Temporal lobe (tissue), 2 donors: ENCODE measurements around the gene NLRP5. TPM values are rescaled to one million over a fixed set of nuclear protein-coding genes. Genes with fewer than 3 reads are reported as not detected.

Experiments
- small RNA-seq: library from RNA; depleted of rRNA; stranded (forward); fragments of <200 nt; gene quantifications from one replicate; pipeline ENCODE3, GENCODE V24; 2014; ENCODE audit warnings: low replicate concordance
- total RNA-seq: library from RNA; depleted of rRNA; stranded (reverse); fragments of >200 nt; gene quantifications from one replicate; pipeline ENCODE4 v1.2.3, GENCODE V29; 2014

NLRP5 gene
- total RNA-seq, 1 donor from 2014 or later: not detected

Small RNA genes lying within 50 kb of the gene (small RNA-seq; reads per million reads assigned to genes)
- gene RF00019: not detected

Other genes with a start within 250 kb of the NLRP5 start
- not detected for gene NLRP9, start 248.4 kb upstream of the NLRP5 start, total RNA-seq
- gene RFPL4A, start 227.7 kb upstream of the NLRP5 start, total RNA-seq: not detected
- gene RFPL4AL1, start 217.7 kb upstream of the NLRP5 start, total RNA-seq: not detected
- not detected for gene NLRP11, start 154.8 kb upstream of the NLRP5 start, total RNA-seq
- gene NLRP4, start 150.2 kb upstream of the NLRP5 start, total RNA-seq: not detected
- not detected for gene NLRP13, start 54.4 kb upstream of the NLRP5 start, total RNA-seq
- not detected for gene NLRP8, start 38.9 kb upstream of the NLRP5 start, total RNA-seq
- gene ZNF787, start 134.5 kb downstream of the NLRP5 start, total RNA-seq: 10.1 TPM
- 14.3 TPM for gene ZNF444, start 154.5 kb downstream of the NLRP5 start, total RNA-seq
- gene GALP, start 189.2 kb downstream of the NLRP5 start, total RNA-seq: 0.25 TPM
- not detected for gene ZSCAN5B, start 211.0 kb downstream of the NLRP5 start, total RNA-seq
- gene ZSCAN5C, start 215.5 kb downstream of the NLRP5 start, total RNA-seq: not detected